GM23338 (cell line): Measurements from ENCODE around the gene RXFP2. TPM values are rescaled to one million over a fixed set of nuclear protein-coding genes. Genes with fewer than 3 reads are reported as not detected.

ENCODE experiments used
- ATAC-seq: fragments of 200-7000 bp; cut with Tn5 transposase; 3 replicates; pipeline ENCODE4 v1.9.1; 2020
- DNase-seq: peaks from one replicate; pipeline ENCODE4 v3.0.0-alpha.2; 2015; ENCODE audit warnings: low spot score
- H2AFZ ChIP-seq: fragments of 200-600 bp; sonication (generic); 2 replicates; pipeline ENCODE4 v1.8.0; 2016; ENCODE audit warnings: antibody characterized with exemption, mild to moderate bottlenecking, moderate library complexity
- H3F3A ChIP-seq: fragments of 200-600 bp; sonication (generic); replicated peaks from 2 replicates; pipeline ENCODE4 v1.8.0; 2017; ENCODE audit warnings: antibody characterized with exemption, mixed run types, low read depth
- H3K27ac ChIP-seq: fragments of 200-600 bp; sonication (generic); 2 replicates; pipeline ENCODE4 v1.6.1; 2016; ENCODE audit warnings: low read depth
- H3K27me3 ChIP-seq: fragments of 200-600 bp; sonication (generic); 2 replicates; pipeline ENCODE4 v1.8.0; 2016; ENCODE audit warnings: mild to moderate bottlenecking, mixed run types, moderate library complexity; ENCODE audit not compliant: insufficient read depth
- H3K36me3 ChIP-seq: fragments of 200-600 bp; sonication (generic); 2 replicates; pipeline ENCODE4 v1.8.0; 2016; ENCODE audit warnings: mild to moderate bottlenecking; ENCODE audit not compliant: insufficient read depth
- H3K4me1 ChIP-seq: fragments of 200-600 bp; sonication (generic); 2 replicates; pipeline ENCODE4 v1.8.0; 2016; ENCODE audit warnings: mild to moderate bottlenecking, moderate library complexity; ENCODE audit not compliant: insufficient read depth
- H3K4me2 ChIP-seq: fragments of 200-600 bp; sonication (generic); 2 replicates; pipeline ENCODE4 v1.7.1; 2017; ENCODE audit warnings: mixed run types
- H3K4me3 ChIP-seq: fragments of 200-600 bp; sonication (generic); 2 replicates; pipeline ENCODE4 v1.6.1; 2016; ENCODE audit warnings: mixed run types
- H3K79me2 ChIP-seq: fragments of 200-600 bp; sonication (generic); replicated peaks from 2 replicates; pipeline ENCODE4 v1.8.0; 2017; ENCODE audit warnings: mild to moderate bottlenecking; ENCODE audit not compliant: insufficient read depth
- H3K9me2 ChIP-seq: fragments of 200-600 bp; sonication (generic); 2 replicates; pipeline ENCODE4 v1.8.0; 2017; ENCODE audit not compliant: insufficient read depth
- H4K20me1 ChIP-seq: fragments of 200-600 bp; sonication (generic); replicated peaks from 2 replicates; pipeline ENCODE4 v1.8.0; 2017; ENCODE audit warnings: mild to moderate bottlenecking; ENCODE audit not compliant: insufficient read depth
- H3K27ac Mint-ChIP-seq: 2 replicates; pipeline ENCODE4 v1.8.0; 2020; ENCODE audit warnings: inconsistent platforms, mild to moderate bottlenecking, moderate library complexity, mixed read lengths
- H3K27me3 Mint-ChIP-seq: 3 replicates; pipeline ENCODE4 v1.8.0; 2022; ENCODE audit warnings: low read depth, mild to moderate bottlenecking, moderate library complexity, mixed read lengths, inconsistent platforms; ENCODE audit not compliant: insufficient read depth, poor library complexity
- H3K36me3 Mint-ChIP-seq: 3 replicates; pipeline ENCODE4 v1.8.0; 2021; ENCODE audit warnings: low read depth, mild to moderate bottlenecking, inconsistent platforms, moderate library complexity, mixed read lengths
- H3K4me1 Mint-ChIP-seq: 3 replicates; pipeline ENCODE4 v1.8.0; 2020; ENCODE audit warnings: mild to moderate bottlenecking, inconsistent platforms, mixed read lengths
- H3K4me3 Mint-ChIP-seq: 3 replicates; pipeline ENCODE4 v1.8.0; 2021; ENCODE audit warnings: moderate library complexity, mild to moderate bottlenecking, inconsistent platforms, mixed read lengths
- H3K9me3 Mint-ChIP-seq: 3 replicates; pipeline ENCODE4 v1.8.0; 2020; ENCODE audit warnings: moderate library complexity, mild to moderate bottlenecking, inconsistent platforms, mixed read lengths
- CREB1 ChIP-seq: fragments of 250-450 bp; sonication (Bioruptor Pico); IDR thresholded peaks from 2 replicates; pipeline ENCODE4 v1.5.0; 2020; ENCODE audit warnings: low read depth, mild to moderate bottlenecking, moderate library complexity
- ETS1 ChIP-seq: IDR thresholded peaks from 2 replicates; pipeline ENCODE4 v1.6.1; 2016; ENCODE audit warnings: antibody characterized with exemption
- EZH2 ChIP-seq: fragments of 200-600 bp; sonication (generic); IDR thresholded peaks from one replicate; pipeline ENCODE4 v1.8.0; 2017; ENCODE audit warnings: antibody characterized with exemption, mild to moderate bottlenecking, low read depth; ENCODE audit not compliant: unreplicated experiment
- EZH2phosphoT487 ChIP-seq: fragments of 200-600 bp; sonication (generic); IDR thresholded peaks from one replicate; pipeline ENCODE4 v1.8.1; 2018; ENCODE audit warnings: antibody characterized with exemption; ENCODE audit not compliant: unreplicated experiment
- JUNB ChIP-seq: IDR thresholded peaks from one replicate; pipeline ENCODE4 v1.6.1; 2016; ENCODE audit warnings: antibody characterized with exemption; ENCODE audit not compliant: unreplicated experiment
- NANOG ChIP-seq: IDR thresholded peaks from 2 replicates; pipeline ENCODE4 v1.6.1; 2016; ENCODE audit warnings: antibody characterized with exemption, borderline replicate concordance
- POLR2AphosphoS5 ChIP-seq: IDR thresholded peaks from 2 replicates; pipeline ENCODE4 v1.6.1; 2016; ENCODE audit warnings: antibody characterized with exemption, low read depth
- REST ChIP-seq: IDR thresholded peaks from one replicate; pipeline ENCODE4 v1.6.1; 2018; ENCODE audit warnings: antibody characterized with exemption; ENCODE audit not compliant: unreplicated experiment
- STAT1 ChIP-seq: IDR thresholded peaks from one replicate; pipeline ENCODE4 v1.6.1; 2016; ENCODE audit warnings: antibody characterized with exemption; ENCODE audit not compliant: unreplicated experiment
- ZNF114 ChIP-seq: fragments of 250-450 bp; sonication (Bioruptor Pico); IDR thresholded peaks from 2 replicates; pipeline ENCODE4 v1.5.0; 2020; ENCODE audit warnings: mild to moderate bottlenecking, moderate library complexity
- polyA plus RNA-seq: library from polyadenylated mRNA; unstranded; fragments of >200 nt; fragmentation: Nextera tagmentation; extraction: Ambion mirVana; gene quantifications from 2 replicates; pipeline ENCODE4 v1.2.1, GENCODE V29; 2016
- total RNA-seq: library from RNA; depleted of rRNA; stranded (reverse); fragments of >200 nt; shearing (Covaris generic); gene quantifications from 2 replicates; pipeline ENCODE4 v1.2.3, GENCODE V29; 2014
- TF ChIP-seq, protein P1 (sequence below), 2 experiments: fragments of 200-600 bp in 1 of 2; sonication (generic) in 1 of 2; conservative IDR thresholded peaks; 2 replicates each; pipeline versions ENCODE4 v1.5.1 to v1.6.1; 2016 to 2017; ENCODE audit warnings: antibody characterized with exemption in 2 of 2, low read depth in 2 of 2, mild to moderate bottlenecking in 2 of 2, moderate library complexity in 1 of 2

Gene RXFP2
- total and polyA plus RNA-seq, 2 experiments from 2014 or later = not detected

- TF ChIP-seq REST = no peak
- no peak for TF ChIP-seq EZH2
Measured at GRCh38 chr13:31848621-31849020, 109.3 kb downstream of the RXFP2 start (continued).

GRCh38 chr13:31849206-31849605 is 109.9 kb downstream of the RXFP2 start:
- no peak overlapping the region for H3K27ac Mint-ChIP-seq
- Histone ChIP-seq H3K9me2 (no peaks in the 10 kb centered on the region), H2AFZ (no peak overlapping the region), H3K4me2 (no peak overlapping the region), H3K36me3 (no peaks in the 10 kb centered on the region), H3K27ac (no peak overlapping the region), H3K79me2 (no peaks in the 10 kb centered on the region), H3K27me3 (peaks cover 39% of the 10 kb centered on the region), H3K4me3 (no peak overlapping the region), H3K4me1 (peaks cover 7% of the 10 kb centered on the region; the same call in 1 of the 2 replicates), H3F3A (no peaks in the 10 kb centered on the region), H4K20me1 (no peaks in the 10 kb centered on the region)
- no peak for DNase-seq
- H3K36me3 Mint-ChIP-seq = no peaks in the 10 kb centered on the region
- H3K4me3 Mint-ChIP-seq = no peak overlapping the region
- no peaks in the 10 kb centered on the region for H3K9me3 Mint-ChIP-seq
- H3K27me3 Mint-ChIP-seq = peaks cover 18% of the 10 kb centered on the region
- H3K4me1 Mint-ChIP-seq = peaks cover 10% of the 10 kb centered on the region
- no peak for ATAC-seq
- TF ChIP-seq NANOG = no peak
- TF ChIP-seq JUNB = no peak
- TF ChIP-seq EZH2 = no peak

GRCh38 chr13:31850041-31850555 is 110.8 kb downstream of the RXFP2 start:
- Histone ChIP-seq H3K9me2 (no peaks in the 10 kb centered on the region), H3F3A (no peaks in the 10 kb centered on the region), H3K27ac (no peak overlapping the region), H3K27me3 (peaks cover 30% of the 10 kb centered on the region), H3K79me2 (no peaks in the 10 kb centered on the region), H4K20me1 (no peaks in the 10 kb centered on the region), H3K36me3 (no peaks in the 10 kb centered on the region), H3K4me2 (no peak overlapping the region), H2AFZ (no peak overlapping the region), H3K4me3 (no peak overlapping the region), H3K4me1 (peaks cover 7% of the 10 kb centered on the region; the same call in 1 of the 2 replicates)
- Mint-ChIP-seq H3K9me3 (no peaks in the 10 kb centered on the region), H3K4me3 (no peak overlapping the region), H3K36me3 (no peaks in the 10 kb centered on the region), H3K27ac (no peak overlapping the region), H3K4me1 (peaks cover 10% of the 10 kb centered on the region), H3K27me3 (peaks cover 18% of the 10 kb centered on the region)
- DNase-seq (no peak), ATAC-seq (no peak)
- TF ChIP-seq CREB1 (CRISPR knock-in tag) = no peak
- no peak for TF ChIP-seq POLR2AphosphoS5
- TF ChIP-seq EZH2phosphoT487 = no peak
- TF ChIP-seq ETS1 = no peak
- TF ChIP-seq REST = no peak
- TF ChIP-seq JUNB = no peak
- TF ChIP-seq STAT1 = no peak
- TF ChIP-seq EZH2 = no peak
- TF ChIP-seq, protein P1, sequence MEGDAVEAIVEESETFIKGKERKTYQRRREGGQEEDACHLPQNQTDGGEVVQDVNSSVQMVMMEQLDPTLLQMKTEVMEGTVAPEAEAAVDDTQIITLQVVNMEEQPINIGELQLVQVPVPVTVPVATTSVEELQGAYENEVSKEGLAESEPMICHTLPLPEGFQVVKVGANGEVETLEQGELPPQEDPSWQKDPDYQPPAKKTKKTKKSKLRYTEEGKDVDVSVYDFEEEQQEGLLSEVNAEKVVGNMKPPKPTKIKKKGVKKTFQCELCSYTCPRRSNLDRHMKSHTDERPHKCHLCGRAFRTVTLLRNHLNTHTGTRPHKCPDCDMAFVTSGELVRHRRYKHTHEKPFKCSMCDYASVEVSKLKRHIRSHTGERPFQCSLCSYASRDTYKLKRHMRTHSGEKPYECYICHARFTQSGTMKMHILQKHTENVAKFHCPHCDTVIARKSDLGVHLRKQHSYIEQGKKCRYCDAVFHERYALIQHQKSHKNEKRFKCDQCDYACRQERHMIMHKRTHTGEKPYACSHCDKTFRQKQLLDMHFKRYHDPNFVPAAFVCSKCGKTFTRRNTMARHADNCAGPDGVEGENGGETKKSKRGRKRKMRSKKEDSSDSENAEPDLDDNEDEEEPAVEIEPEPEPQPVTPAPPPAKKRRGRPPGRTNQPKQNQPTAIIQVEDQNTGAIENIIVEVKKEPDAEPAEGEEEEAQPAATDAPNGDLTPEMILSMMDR (conservative IDR thresholded peaks at IDR 0.05; ENCODE audit: low read depth in 2 of 2) = no peak
- TF ChIP-seq ZNF114 (CRISPR knock-in tag) = no peak
